ENCODE results near the gene JOSD2. TPM values are rescaled to one million over a fixed set of nuclear protein-coding genes. Genes with fewer than 3 reads are reported as not detected.

Gene JOSD2
- total and polyA plus RNA-seq, 4 experiments from 2014 or later, result 22.4 to 35.8 (median 28.7) TPM

DNA sequence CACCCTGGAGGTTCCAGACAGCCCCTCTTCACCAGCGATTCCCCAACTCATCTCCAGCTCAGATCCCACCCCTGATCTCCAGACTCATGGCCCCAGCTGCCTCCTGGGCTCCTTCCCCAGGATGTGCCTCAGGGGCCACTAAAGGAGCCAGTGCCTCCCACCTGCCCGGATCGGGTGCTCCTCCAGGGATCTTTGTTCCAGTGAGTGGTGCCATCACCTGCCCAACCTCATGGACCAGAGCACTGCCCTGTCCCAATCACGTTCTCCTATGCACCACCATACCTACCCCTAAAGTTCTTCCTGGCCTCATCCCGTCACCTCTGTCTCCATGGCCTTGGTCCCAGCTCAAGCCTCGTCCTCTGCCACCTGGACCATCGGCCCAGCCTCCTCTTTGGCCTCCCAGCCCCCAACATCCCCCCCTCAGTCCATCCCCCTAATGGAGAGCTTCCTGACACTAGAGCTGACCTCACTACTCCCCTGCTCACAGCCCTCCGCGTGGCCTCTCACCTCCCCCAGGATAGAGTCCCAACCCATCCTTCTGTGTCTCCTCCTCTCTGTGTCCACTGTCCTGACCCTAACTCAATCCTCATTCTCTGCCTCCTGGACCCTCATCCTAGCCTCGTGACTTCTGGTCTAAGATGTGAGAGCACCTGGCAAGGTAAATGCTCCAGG lies 25.6 kb downstream of the JOSD2 start:
- H3K27me3 Mint-ChIP-seq, result no peaks in the 10 kb centered on the region
- H3K9me3 Mint-ChIP-seq, result peaks cover 0 to 2% (median 0%) of the 10 kb centered on the region in 8 donors
- ChIA-PET CTCF (ENCODE audit: partially characterized antibody) (interaction anchor here (1.3 kb wide), 1 partner anchor 23 kb away, joined by 3 read pairs; no protein-coding TSS in a partner anchor), POLR2A (ENCODE audit: partially characterized antibody) (interaction anchor here (1.1 kb wide), 1 partner anchor 26 kb away, joined by 5 read pairs; the partner anchor contains the start of gene JOSD2)
- Histone ChIP-seq H3K27ac (ENCODE audit: low read depth, low read length) (no peak overlapping the region), H3K36me3 (ENCODE audit: insufficient read depth, low read length) (peaks cover 17% of the 10 kb centered on the region), H3K4me3 (ENCODE audit: low read length in 2 of 2) (no peak overlapping the region), H3K4me1 (ENCODE audit: insufficient read depth, low read length) (no peaks in the 10 kb centered on the region), H3K9me3 (ENCODE audit: control insufficient read depth in 1 of 2, low read length in 2 of 2) (no peaks in the 10 kb centered on the region), H3K27me3 (ENCODE audit: insufficient read depth, low read length) (no peaks in the 10 kb centered on the region)
- peaks cover 23 to 32% of the 10 kb centered on the region in 2 donors for H3K36me3 Mint-ChIP-seq
- no peak for DNase-seq
- H3K27ac Mint-ChIP-seq, result peak overlapping the region in 2 of 7 donors; percentile 43 to 84
- H3K4me1 Mint-ChIP-seq, result peaks cover 9 to 20% (median 12%) of the 10 kb centered on the region in 4 donors
- intact Hi-C loops (cut with micrococcal nuclease), result no loop called here
- H3K4me3 Mint-ChIP-seq, result no peak overlapping the region

- Mint-ChIP-seq H3K9me3 (peaks cover 0 to 2% (median 0%) of the 10 kb centered on the region in 8 donors), H3K4me3 (no peak overlapping the region), H3K36me3 (peaks cover 19 to 39% of the 10 kb centered on the region in 2 donors), H3K4me1 (peaks cover 5 to 18% (median 12%) of the 10 kb centered on the region in 4 donors), H3K27me3 (no peaks in the 10 kb centered on the region), H3K27ac (peak overlapping the region in 1 of 7 donors; percentile 65)
- no peak overlapping the region for H3K27ac ChIP-seq (ENCODE audit: low read depth, low read length)
- H3K27me3 ChIP-seq (ENCODE audit: insufficient read depth, low read length), result no peaks in the 10 kb centered on the region
- ChIA-PET POLR2A (ENCODE audit: partially characterized antibody) (interaction anchor here (1.0 kb wide), 1 partner anchor 28 kb away, joined by 3 read pairs; the partner anchor contains the start of gene JOSD2), CTCF (ENCODE audit: partially characterized antibody) (no interaction called here)
- peaks cover 40% of the 10 kb centered on the region for H3K36me3 ChIP-seq (ENCODE audit: insufficient read depth, low read length)
- H3K9me3 ChIP-seq (ENCODE audit: control insufficient read depth in 1 of 2, low read length in 2 of 2), result no peaks in the 10 kb centered on the region
- intact Hi-C loops (cut with micrococcal nuclease), result no loop called here
- H3K4me3 ChIP-seq (ENCODE audit: low read length in 2 of 2), result no peak overlapping the region
- no peak for DNase-seq
- H3K4me1 ChIP-seq (ENCODE audit: insufficient read depth, low read length), result peaks cover 13% of the 10 kb centered on the region
Observed at GRCh38 chr19:50482916-50483315, 28.1 kb downstream of the JOSD2 start.

DNA sequence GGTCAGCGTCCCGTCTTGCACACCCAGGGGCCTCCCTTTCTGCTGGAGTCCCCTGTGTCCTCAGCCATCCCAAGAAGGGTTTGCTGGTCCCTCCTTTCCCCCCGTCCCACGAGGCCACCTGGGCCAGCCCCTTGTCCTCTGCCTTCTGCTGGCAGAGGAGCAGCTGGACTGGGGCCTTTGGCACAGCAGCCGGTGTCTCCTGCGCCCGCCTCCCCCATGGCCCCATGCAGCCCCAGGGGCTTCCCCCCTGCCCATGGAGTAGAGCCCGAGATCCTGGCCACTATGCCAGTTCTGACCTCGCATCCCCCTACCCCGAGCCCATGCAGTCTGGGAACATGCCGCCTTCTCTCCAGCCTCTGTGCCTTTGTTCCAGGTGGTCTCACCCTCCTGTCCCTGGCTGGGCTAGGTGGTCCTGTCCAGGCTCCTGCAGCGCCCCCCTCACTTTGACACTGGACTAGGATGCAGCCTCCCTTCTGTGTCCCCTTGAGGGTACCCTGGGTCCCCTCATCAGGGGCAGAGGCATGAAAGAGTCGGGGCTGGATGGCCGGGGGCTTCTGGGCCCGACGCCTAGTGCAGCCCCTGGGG lies 28.6 kb downstream of the JOSD2 start:
- Mint-ChIP-seq H3K4me3 (no peak overlapping the region), H3K27me3 (no peaks in the 10 kb centered on the region), H3K4me1 (peaks cover 10 to 21% (median 16%) of the 10 kb centered on the region in 4 donors), H3K9me3 (peaks cover 0 to 2% (median 0%) of the 10 kb centered on the region in 8 donors), H3K27ac (peak overlapping the region in 1 of 7 donors; percentile 27), H3K36me3 (peaks cover 23 to 45% of the 10 kb centered on the region in 2 donors)
- Histone ChIP-seq H3K27me3 (ENCODE audit: insufficient read depth, low read length) (no peaks in the 10 kb centered on the region), H3K4me1 (ENCODE audit: insufficient read depth, low read length) (peaks cover 18% of the 10 kb centered on the region), H3K36me3 (ENCODE audit: insufficient read depth, low read length) (peaks cover 41% of the 10 kb centered on the region), H3K27ac (ENCODE audit: low read depth, low read length) (no peak overlapping the region), H3K4me3 (ENCODE audit: low read length in 2 of 2) (no peak overlapping the region), H3K9me3 (ENCODE audit: control insufficient read depth in 1 of 2, low read length in 2 of 2) (no peaks in the 10 kb centered on the region)
- POLR2A ChIA-PET (ENCODE audit: partially characterized antibody), result no interaction called here
- CTCF ChIA-PET (ENCODE audit: partially characterized antibody), result no interaction called here
- DNase-seq, result no peak
- intact Hi-C loops (cut with micrococcal nuclease), result no loop called here

DNA sequence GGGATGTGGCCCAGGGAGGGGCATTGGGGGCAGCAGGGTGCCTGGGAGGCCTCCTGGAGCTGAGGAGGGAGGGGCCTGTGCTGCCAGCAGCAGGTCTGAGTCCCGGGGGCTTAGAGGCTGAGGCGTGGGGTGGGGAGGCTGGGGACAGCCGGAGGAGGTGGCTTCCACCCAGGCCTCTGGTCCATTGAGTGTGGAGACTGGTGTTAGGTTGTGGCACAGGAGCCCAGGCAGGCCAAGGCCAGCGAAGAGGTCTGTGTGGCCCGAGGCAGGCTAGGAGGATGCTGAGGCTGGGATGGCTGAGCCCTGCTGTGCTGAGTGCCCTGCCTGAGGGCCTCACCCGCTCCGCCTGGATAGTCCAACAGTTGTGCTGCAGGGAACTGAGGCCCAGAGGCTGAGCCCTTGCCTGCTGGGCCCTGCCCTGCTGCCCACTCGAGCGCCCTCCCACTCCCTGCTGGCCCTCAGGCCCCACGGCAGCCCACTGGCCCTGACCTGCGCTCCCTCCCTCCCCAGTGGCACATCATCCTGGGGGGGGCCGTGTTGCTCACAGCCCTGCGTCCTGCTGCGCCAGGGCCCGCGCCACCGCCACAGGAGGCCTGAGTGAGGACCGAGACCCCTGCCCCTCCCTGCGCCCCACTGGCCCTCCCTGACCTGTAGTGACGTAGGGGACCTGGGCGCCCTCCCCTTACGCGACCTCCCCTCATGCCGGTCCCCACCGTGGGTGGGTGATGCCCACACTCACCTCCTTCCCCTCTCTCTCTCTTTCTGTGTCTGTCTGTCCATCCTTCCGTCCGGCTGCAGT lies 29.4 kb downstream of the JOSD2 start:
- Histone ChIP-seq H3K4me3 (ENCODE audit: low read length in 2 of 2) (no peak overlapping the region), H3K9me3 (ENCODE audit: control insufficient read depth in 1 of 2, low read length in 2 of 2) (no peaks in the 10 kb centered on the region), H3K4me1 (ENCODE audit: insufficient read depth, low read length) (peaks cover 25% of the 10 kb centered on the region), H3K27me3 (ENCODE audit: insufficient read depth, low read length) (no peaks in the 10 kb centered on the region), H3K36me3 (ENCODE audit: insufficient read depth, low read length) (peaks cover 41% of the 10 kb centered on the region), H3K27ac (ENCODE audit: low read depth, low read length) (no peak overlapping the region)
- Mint-ChIP-seq H3K4me3 (no peak overlapping the region), H3K9me3 (peaks cover 0 to 2% (median 0%) of the 10 kb centered on the region in 8 donors), H3K27ac (peak overlapping the region in 2 of 7 donors; percentile 59 to 75), H3K36me3 (peaks cover 24 to 47% of the 10 kb centered on the region in 2 donors), H3K4me1 (peaks cover 13 to 25% (median 17%) of the 10 kb centered on the region in 4 donors), H3K27me3 (no peaks in the 10 kb centered on the region)
- intact Hi-C loops (cut with micrococcal nuclease), result no loop called here
- DNase-seq, result no peak
- POLR2A ChIA-PET (ENCODE audit: partially characterized antibody), result no interaction called here
- CTCF ChIA-PET (ENCODE audit: partially characterized antibody), result no interaction called here

DNA sequence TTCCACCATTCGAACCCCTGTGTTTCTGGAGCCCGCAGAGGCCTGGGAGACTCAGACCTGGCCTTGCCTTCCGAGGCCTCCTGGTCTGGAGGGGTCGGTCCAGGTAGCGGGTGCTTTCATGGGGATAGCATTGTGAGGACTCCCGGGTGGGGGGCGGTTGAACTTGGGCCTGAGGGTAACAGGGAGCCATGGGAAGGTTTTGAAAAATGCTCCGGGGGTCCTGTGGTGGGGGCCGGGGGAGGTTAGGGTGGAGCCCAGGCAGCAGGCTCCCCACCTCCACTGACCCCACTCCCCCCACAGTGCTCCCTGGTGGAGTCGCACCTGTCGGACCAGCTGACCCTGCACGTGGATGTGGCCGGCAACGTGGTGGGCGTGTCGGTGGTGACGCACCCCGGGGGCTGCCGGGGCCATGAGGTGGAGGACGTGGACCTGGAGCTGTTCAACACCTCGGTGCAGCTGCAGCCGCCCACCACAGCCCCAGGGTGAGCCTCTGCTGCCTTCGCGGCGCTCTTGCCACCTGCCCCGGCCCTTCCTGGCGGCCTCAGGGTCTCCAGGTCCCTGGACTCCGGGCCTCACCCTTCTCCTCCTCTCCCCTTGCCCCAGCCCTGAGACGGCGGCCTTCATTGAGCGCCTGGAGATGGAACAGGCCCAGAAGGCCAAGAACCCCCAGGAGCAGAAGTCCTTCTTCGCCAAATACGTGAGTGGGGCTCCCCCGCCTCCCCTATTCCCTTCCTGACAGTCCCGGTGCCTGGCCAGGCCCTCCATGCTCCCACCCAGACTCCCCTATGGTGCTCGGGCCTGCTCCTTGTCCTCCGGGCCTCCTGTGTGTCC lies 30.5 kb downstream of the JOSD2 start:
- Mint-ChIP-seq H3K27ac (peak overlapping the region in 2 of 7 donors; percentile 29 to 75), H3K4me1 (peaks cover 14 to 28% (median 21%) of the 10 kb centered on the region in 4 donors), H3K9me3 (peaks cover 0 to 3% (median 0%) of the 10 kb centered on the region in 8 donors), H3K4me3 (peak overlapping the region in 2 of 8 donors; percentile 7 to 29), H3K36me3 (peaks cover 21 to 50% of the 10 kb centered on the region in 2 donors), H3K27me3 (no peaks in the 10 kb centered on the region)
- Histone ChIP-seq H3K27me3 (ENCODE audit: insufficient read depth, low read length) (no peaks in the 10 kb centered on the region), H3K9me3 (ENCODE audit: control insufficient read depth in 1 of 2, low read length in 2 of 2) (no peaks in the 10 kb centered on the region), H3K4me3 (ENCODE audit: low read length in 2 of 2) (no peak overlapping the region), H3K4me1 (ENCODE audit: insufficient read depth, low read length) (peaks cover 25% of the 10 kb centered on the region), H3K36me3 (ENCODE audit: insufficient read depth, low read length) (peaks cover 41% of the 10 kb centered on the region), H3K27ac (ENCODE audit: low read depth, low read length) (no peak overlapping the region)
- intact Hi-C loops (cut with micrococcal nuclease), result no loop called here
- no peak for DNase-seq
- CTCF ChIA-PET (ENCODE audit: partially characterized antibody), result no interaction called here
- POLR2A ChIA-PET (ENCODE audit: partially characterized antibody), result no interaction called here

DNA sequence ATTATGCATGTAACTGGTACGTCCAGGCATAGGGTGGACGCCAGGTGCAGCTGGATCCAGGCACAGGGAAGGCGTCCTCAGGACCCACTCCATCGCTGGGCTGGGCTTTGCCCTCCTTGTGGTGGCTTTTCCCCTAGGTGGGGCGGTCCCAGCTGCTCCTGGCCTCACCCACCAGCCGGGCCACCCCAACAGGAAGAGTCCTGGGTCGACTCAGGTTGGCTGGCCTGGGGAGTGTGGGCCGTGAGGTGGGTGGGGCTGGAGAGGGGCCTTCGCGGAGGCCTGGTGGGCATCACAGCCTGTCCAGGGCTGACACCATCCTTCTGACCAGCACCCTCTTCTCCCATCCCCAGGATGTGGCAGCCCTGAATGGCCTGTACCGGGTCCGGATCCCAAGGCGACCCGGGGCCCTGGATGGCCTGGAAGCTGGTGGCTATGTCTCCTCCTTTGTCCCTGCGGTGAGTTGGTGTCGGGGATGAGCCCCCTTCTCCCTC lies 31.2 kb downstream of the JOSD2 start:
- H3K36me3 ChIP-seq (ENCODE audit: insufficient read depth, low read length), result peaks cover 41% of the 10 kb centered on the region
- no peak overlapping the region for H3K4me3 ChIP-seq (ENCODE audit: low read length in 2 of 2)
- POLR2A ChIA-PET (ENCODE audit: partially characterized antibody), result interaction anchor here (1.6 kb wide), 1 partner anchor 31 kb away, joined by 5 read pairs; the partner anchor contains the start of gene JOSD2
- Mint-ChIP-seq H3K36me3 (peaks cover 18 to 45% of the 10 kb centered on the region in 2 donors), H3K27me3 (no peaks in the 10 kb centered on the region), H3K9me3 (peaks cover 0 to 3% (median 0%) of the 10 kb centered on the region in 8 donors), H3K4me3 (no peak overlapping the region), H3K4me1 (peaks cover 15 to 33% (median 24%) of the 10 kb centered on the region in 4 donors), H3K27ac (no peak overlapping the region)
- H3K4me1 ChIP-seq (ENCODE audit: insufficient read depth, low read length), result peaks cover 25% of the 10 kb centered on the region
- H3K27me3 ChIP-seq (ENCODE audit: insufficient read depth, low read length), result no peaks in the 10 kb centered on the region
- no peak for DNase-seq
- CTCF ChIA-PET (ENCODE audit: partially characterized antibody), result interaction anchor here (0.9 to 2.2 kb wide), 4 partner anchors 19 to 126 kb away, joined by 3 to 5 read pairs (median 4); partner anchors contain the start of gene JOSD2
- H3K9me3 ChIP-seq (ENCODE audit: control insufficient read depth in 1 of 2, low read length in 2 of 2), result no peaks in the 10 kb centered on the region
- H3K27ac ChIP-seq (ENCODE audit: low read depth, low read length), result peak overlapping the region; percentile 3
- intact Hi-C loops (cut with micrococcal nuclease), result loop anchor here (5.0 kb wide), 1 partner anchor 123 kb away; no protein-coding TSS in a partner anchor
